NCI-H2107 treated with DMSO at 0.1 percent for 48 hours (cell line): ENCODE measurements around the gene PHF21B.
"Not testable (repeated sequence)": the region's sequence is repeated elsewhere in the genome, so short reads cannot be mapped to it uniquely, and the experiment has no call there.

Experiments used
- DNase-seq: peaks from one replicate; lab custom pipeline; 2025; ENCODE audit not compliant: unreplicated experiment; lab: John Stamatoyannopoulos, UW

The PHF21B gene

DNA sequence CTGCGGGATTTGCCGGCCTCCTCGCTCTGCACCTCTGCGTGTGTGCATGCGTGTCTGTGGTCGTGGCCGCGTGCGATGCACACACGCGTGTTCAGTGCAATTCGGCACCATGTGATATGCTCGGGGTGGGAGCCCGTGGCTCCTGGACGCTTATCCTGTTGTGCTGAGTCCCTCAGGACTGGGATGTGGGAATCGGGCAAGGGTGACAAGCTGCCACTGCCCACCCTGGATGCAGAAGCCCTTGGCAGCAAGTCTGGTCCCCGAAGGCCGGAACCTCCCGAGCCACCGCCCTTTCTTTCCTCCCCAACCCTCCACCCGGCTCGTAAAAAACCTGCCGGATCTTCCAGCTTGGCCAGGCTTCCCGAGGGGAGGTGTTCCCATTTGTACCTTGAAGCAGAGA, 128.2 kb downstream of the PHF21B start:
- no peak for DNase-seq

DNA sequence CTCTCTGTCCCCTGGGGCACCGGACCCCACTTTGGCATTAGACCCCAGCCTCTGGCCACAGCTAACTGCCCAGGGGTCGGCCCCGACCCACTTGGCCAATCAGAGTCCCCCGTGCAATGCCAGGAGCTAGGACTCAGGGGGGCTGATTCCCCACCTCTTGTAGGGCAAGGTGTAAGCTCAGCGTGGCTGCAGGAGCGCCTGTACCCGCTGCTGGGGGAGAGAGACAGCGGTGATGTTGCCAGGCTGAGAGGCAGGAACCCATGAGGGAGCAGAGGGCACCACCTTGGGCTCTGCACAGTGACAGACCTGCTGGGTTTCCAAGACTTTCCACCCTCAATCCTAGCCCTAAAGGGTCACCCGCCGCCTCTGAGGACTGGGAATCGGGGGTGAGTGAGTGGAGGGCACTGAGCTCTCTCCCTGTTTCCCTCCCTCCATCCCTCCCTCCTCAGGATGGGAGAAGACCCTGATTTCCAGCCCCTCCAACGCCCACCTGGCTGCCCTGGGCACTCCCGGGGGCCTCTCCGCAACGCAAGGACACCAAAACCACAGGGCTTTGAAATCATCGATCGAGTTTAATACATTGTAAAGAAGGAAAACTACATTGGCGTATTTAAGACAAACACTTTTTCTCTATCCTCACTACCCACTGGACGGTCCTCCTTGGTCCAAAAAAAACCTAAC, 129.1 kb downstream of the PHF21B start:
- DNase-seq: no peak

DNA sequence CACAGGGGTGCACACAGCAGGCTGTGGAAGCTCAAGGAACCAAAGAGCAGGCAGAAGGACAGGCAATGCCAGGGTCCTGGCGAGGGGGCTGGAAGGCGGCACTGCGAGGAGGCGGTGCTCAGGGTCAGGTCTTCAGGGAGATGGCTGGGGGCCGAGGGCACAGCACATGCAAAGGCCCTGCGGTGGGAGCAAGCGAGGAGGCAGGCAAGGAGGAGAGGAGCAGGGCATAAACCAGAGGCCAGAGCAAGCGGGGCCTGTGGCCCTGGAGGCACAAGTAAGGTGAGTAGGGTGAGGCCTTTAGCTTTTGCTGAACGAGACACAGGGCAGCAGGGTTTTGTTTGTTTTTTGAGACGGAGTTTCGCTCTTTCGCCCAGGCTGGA, 130.5 kb downstream of the PHF21B start:
- no peak for DNase-seq

DNA sequence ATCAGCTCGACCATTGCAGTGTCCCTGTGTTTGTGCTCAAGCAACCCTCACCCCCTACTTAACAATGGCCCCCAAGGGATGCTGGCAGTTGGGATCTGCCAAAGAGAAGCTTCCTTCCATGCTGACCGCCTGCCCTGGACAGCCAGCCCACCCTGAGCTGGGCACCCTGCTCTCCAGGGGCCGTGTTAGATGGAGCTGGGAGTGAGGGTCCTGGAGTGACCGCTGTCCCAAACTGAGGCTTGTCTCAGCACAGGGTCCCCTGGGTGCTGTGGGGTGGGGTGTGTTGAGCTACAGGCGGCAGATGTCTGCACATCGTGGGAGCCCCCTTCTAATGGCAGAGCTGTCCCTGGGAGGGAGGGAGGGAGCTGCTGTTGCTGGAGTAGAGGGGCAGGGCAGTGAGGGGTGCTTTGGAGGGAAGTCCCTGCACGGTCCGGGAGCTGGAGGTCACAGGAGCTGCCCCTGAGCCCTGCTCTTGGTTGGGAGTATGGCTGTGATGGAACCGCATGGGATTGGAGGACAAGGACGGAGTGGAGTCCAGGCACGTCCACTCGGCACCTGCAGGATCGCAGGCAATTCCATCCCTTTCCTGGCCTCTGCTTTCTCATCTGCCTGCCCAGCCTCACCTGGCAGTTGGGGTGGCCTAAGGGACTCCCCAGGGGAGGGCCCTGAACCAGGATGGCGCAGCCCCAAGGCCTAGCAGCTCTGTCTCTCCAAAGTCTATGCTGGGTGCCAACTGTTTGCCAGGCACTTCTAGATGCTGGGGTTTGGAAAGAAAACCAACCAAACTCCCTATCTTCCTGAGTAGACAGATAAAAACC, 131.1 kb downstream of the PHF21B start:
- DNase-seq: no peak

DNA sequence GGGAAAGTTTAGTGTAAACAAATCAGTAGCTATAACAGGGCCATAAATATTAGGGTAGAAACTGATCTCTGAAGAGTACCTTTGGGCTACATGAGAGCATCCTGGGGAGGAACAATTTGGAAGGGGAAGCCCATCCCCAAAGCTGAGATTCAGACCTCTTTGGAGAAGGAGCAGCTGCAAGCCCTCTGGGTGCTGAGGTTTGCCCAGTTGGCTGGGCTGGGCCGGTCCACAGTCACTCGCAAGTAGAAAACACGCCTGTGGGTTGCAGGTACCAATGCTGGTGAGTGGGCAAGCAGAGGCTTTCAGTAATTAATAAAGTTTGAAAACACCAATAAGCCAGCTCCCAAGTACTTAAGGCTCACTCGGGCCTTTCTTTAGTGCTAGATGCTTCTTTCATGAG, 132.9 kb downstream of the PHF21B start:
- no peak for DNase-seq

DNA sequence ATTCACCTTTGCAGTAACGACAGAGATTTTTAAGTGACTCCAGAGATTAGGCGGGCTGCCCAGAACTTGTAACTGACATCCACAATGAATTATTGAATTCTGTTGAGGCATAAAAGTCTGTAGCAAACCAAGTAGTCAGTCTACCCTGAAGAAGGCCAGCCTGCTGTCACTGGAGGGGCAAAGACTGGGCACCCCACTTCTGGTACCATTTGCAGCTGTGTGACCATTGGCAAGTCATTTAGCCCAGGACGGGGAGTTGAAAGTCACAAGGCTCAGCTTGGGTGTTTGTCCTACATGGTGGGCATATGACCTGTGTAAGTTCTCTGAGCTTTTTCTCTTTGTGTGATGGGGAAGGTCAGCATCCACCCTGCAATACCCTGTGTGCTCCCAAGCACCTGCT, 138.0 kb downstream of the PHF21B start:
- no peak for DNase-seq

DNA sequence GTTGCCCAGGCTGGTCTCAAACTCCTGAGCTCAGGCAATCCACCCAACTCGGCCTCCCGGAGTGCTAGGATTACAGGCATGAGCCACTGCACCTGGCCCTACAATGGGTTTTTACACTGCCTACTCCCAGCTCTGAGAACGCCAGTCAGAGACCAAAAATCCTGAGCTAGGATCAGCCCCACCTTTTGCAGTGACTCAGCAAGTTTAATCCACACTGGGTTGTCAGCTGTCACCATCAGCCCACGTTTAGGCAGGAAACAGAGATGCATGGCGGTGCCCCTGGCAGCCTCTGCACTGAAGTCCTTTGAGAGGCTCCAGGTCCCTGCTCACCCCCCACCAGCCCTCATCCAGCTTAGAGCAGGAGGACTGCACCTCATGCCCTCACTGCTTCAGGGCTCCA, 139.8 kb downstream of the PHF21B start:
- DNase-seq: peak; percentile 7

DNA sequence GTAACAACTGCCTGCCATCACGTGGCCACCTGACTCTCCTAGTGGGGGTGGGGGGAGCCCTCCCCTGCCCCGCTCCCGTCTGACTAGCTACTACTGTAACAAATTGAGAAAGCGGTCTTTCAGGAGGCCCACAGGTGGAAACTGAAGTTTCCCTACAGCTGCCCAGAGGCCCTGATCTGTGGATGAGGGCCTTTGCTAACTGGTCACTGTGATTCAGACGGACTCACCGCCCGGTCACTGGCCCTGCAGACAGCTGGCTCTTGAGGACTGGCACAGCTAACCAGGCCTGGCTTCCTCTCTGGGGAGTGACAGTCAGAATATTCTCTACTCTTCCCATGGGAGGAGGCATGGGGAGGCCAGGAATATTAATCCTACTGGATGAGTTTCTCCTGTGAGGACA, 140.6 kb downstream of the PHF21B start:
- no peak for DNase-seq

DNA sequence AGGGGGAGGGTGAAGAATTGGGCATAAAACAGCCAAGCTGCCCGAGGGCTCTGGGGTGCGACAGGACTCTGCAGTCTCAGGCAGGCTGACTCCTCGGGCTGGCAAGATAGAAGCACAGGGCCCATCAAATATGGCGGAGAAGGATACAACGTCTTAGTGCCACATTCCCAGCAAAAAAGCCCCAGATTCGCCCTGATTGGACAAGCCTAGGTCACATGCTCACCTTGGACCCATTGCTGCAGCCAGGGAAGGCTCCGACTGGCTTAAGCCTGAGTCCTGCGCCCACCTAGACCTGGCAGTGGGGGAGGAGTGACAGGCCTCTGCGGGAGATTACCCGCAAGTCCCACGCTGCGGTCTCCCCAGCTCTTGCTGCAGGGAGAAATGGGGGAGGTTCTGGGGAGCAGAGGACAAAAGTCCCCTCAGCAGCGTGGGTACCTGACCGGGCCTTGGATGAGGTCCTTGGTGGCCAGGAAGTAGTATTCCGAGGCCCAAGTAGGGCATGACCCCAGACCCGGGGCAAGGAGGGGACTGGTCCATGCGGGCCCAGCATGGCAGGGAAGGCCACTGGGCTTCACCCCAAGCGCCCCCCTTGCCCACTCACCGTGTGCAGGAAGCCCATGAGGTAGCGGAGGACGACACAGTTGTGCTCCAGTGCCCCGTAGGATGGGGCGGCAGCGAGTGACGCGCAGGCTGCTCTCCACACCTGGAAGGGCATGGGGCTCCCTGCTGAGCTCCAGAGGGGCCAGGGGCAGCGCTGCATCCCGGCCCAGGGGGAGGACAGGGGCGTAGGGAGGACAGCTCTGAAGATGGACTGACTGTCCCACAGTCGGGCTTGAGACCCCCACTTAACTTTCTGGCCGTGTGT, 144.4 kb downstream of the PHF21B start:
- no peak for DNase-seq

DNA sequence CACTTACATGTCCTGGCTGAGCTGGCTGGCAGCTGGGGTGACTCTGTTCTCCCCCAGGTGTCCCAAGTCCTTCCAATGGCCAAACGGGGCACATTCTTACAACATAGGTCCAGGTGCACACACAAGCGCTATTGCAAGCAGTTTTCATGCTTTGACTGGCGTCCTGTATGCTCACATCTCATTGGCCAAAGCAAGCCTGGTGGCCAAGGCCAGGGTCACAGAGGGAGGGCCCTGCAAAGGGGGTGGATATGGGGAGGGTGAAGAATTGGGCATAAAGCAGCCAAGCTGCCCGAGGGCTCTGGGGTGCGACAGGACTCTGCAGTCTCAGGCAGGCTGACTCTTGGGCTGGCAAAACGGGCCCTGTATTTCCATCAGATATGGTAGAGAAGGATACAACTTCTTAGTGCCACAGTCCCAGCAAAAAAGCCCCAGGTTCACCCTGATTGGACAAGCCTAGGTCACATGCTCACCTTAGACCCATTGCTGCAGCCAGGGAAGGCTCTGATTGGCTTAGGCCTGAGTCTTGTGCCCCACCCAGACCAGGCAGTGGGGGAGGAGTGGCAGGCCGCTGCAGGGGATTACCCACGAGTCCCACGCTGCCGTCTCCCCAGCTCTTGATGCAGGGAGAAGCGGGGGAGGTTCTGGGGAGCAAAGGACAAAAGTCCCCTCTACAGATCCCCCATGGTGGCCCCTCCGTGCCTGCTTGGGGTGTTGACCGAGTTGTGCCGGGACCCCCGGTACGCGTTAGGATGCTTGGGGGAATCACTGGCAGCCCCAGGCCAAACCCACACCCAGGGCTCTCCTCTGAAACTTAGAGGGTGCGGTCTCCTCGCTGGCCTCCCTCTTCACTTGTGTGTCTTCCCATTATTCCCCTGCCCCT, 146.6 kb downstream of the PHF21B start:
- no peak for DNase-seq

DNA sequence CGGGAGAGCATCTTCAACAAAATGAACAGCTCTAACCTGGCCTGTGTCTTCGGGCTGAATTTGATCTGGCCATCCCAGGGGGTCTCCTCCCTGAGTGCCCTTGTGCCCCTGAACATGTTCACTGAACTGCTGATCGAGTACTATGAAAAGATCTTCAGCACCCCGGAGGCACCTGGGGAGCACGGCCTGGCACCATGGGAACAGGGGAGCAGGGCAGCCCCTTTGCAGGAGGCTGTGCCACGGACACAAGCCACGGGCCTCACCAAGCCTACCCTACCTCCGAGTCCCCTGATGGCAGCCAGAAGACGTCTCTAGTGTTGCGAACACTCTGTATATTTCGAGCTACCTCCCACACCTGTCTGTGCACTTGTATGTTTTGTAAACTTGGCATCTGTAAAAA, 147.5 kb downstream of the PHF21B start:
- no peak for DNase-seq

DNA sequence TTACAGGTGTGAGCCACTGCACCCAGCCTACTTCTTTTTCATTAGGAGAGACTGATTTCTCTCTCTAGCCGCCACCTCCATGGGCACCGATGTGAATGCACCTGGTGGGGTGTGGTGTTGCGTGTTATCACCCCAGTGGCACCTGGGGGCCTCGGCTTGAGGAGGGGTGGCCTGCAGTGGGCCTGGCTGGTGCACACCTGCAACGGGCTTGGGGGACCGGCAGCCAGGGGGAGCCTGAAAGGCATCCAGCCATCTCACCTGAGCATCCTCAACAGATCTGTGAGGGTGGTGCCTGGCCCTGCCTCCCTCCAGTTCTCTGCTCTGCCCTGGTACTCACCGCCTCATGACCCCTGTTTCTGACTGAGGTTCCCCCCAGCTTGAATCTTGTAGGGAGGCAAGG, 148.6 kb downstream of the PHF21B start:
- no peak for DNase-seq

DNA sequence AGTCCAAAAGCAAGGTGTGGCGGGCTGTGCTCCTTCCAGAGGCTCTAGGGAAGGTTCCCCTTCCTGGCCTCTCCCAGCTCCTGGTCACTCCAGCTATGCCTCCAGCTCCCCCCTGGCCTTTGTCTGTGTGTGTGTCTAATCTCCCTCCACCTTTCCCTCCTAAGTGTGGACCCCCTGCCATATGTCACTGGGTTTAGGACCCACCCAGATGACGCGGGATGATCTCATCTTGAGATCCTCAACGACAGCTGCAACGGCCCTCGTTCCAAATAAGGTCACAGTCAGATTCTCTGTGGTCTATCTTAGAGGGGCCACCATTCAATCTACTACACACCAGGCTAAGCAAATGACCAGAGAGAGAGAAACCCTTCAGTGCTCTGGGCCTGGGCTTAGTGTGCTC, 149.5 kb downstream of the PHF21B start:
- DNase-seq: no peak

DNA sequence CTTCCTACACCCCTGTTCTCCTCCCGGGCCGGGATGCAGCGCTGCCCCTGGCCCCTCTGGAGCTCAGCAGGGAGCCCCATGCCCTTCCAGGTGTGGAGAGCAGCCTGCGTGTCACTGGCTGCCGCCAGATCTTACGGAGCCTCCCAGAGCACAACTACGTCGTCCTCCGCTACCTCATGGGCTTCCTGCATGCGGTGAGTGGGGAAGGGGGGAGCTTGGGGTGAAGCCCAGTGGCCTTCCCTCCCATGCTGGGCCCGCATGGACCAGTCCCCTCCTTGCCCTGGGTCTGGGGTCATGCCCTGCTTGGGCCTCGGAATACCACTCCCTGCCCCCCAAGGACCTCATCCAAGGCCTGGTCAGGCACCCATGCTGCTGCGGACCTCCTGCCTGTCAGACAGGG, 150.2 kb downstream of the PHF21B start:
- no peak for DNase-seq

DNA sequence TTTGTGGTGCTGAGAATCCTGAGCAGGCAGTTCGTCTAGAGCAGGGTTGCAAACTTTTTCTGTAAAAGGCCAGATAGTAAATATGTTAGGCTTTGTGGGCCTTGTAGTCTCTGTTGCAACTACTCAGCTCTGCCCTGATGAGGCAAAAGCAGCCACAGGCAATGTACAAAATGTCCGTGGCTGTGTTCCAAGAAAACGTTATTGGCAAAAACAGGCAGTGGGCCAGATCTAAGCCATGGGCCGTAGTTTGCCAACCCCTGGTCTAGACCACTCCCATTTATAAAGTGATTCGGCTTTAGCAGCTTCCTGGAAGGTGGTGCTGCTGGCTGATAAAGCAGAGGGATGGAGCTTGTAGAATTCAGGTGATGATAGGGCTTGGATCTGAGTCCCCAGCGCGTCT, 151.0 kb downstream of the PHF21B start:
- DNase-seq: not testable (repeated sequence)

DNA sequence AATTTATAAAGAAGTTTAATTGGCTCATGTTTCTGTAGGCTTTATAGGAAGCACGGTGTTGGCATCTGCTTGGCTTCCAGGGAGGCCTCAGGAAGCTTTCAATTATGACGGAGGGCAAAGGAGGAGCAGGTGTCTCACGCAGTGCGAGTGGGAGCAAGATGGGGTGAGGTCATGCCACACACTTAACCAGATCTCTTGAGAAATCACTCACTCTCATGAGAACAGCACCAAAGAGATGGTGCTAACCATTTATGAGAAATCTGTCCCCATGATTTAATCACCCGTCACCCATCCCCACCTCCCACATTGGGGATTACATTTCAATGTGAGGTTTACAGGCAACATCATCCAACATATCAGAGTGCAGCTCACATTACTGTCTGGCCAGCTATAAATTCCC, 153.9 kb downstream of the PHF21B start:
- no peak for DNase-seq

DNA sequence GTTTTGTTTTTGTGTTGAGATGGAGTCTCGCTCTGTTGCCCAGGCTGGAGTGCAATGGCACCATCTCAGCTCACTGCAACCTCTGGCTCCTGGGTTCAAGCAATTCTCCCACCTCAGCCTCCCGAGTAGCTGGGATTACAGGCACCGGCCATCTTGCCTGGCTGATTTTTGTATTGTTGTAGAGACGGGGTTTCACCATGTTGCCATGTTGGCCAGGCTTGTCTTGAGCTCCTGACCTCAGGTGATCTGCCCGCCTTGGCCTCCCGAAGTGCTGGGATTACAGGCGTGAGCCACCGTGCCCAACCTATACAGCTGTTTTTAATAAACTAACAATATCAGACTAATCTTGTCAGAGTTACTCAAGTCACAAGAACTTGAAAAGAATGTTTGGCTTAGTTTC, 155.2 kb downstream of the PHF21B start:
- DNase-seq: not testable (repeated sequence)

DNA sequence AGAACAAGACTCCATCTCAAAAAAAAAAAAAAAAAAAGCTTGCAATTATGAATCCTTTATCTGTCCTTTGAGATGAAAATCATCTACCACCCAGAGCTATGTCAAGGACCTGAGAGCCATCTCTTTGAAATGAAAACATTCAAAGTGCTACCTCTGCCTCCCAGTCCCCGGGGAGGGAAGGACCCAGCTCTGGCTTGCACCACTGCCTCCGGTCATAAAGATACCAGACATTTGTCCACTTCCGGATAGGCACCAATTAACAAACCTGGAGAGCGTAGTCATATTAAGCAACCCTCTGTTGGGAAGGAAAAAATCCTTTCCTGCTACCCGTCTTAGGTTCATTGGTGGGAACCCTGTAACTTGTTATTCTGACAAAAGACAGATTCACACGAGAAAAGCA, 158.9 kb downstream of the PHF21B start:
- no peak for DNase-seq

DNA sequence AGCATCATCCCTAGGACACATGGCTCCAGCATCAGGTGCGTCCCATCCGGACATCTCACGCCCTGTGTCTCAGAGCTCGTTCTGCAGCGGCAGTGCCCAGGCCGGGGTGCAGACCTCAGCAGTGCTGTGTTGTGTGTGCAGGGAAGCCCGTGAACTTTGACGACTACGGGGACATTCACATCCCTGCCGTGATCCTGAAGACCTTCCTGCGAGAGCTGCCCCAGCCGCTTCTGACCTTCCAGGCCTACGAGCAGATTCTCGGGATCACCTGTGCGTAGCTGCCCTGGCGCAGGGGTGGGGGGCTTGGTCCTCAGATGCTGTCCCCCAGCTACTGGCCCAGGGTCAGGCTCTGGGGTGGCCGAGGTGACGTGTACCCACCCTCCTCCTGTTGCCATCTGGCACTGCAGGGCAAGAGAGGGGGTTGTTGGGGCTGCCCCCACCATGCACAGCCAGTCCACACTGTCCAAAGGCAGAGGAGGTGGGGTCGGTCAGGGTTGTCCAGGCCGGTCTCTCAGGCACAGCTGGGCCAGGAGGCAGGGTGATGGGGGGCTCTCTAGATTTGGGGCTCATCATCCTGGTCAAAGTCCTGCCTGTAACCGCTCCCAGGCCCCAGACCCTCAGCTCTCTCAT, 160.9 kb downstream of the PHF21B start:
- DNase-seq: no peak

DNA sequence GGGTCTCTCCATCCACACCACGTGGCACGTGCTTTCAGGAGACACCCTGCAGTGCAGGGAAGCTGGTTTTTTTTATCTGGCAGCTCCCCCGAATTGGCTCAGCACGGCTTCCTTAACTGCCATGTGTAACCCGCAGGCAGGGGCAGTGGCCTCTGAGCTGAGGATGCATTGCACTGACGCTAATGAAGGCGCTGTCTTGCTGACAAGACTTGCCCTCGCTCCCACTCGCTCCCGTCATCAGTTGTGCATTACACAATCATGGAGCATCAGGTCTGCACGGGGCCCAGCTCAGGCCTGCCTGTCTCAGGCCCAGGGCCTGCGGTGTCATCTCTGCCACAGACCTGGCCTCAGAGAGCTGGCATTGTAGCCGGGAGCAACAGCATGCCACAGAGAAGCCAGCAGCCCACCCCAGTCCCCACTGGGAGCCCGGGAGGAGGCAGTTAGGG, 161.5 kb downstream of the PHF21B start:
- no peak for DNase-seq
